ENCODE data around the gene SMARCE1.

SMARCE1 gene

GRCh38 chr17:40651939-40652338 lies 4.3 kb upstream of the SMARCE1 start:
- DNase-seq (ENCODE audit: low read depth) = no peak
- TF ChIP-seq CTCF (IDR thresholded peaks at IDR 0.05; ENCODE audit: low read depth, low read length, missing control alignments) = no peak
- no peak overlapping the region for H3K4me3 ChIP-seq (ENCODE audit: low read depth, low read length)
- in situ Hi-C loops (cut with HindIII; ENCODE audit: low sequenced_read_pairs) = no loop called here

- no peak for TF ChIP-seq CTCF (IDR thresholded peaks at IDR 0.05; ENCODE audit: low read depth, low read length, missing control alignments)
- peak overlapping the region; percentile 96 for H3K4me3 ChIP-seq (ENCODE audit: low read depth, low read length)
- DNase-seq (ENCODE audit: low read depth) = no peak
- in situ Hi-C loops (cut with HindIII; ENCODE audit: low sequenced_read_pairs) = no loop called here
These were observed 858 bp upstream of the SMARCE1 start for GRCh38 chr17:40648384-40648968.

GRCh38 chr17:40646791-40647623 lies 611 bp downstream of the SMARCE1 start:
- in situ Hi-C loops (cut with HindIII; ENCODE audit: low sequenced_read_pairs) = no loop called here
- H3K4me3 ChIP-seq (ENCODE audit: low read depth, low read length) = peak overlapping the region; percentile 96
- peak; percentile 1 for DNase-seq (ENCODE audit: low read depth)
- TF ChIP-seq CTCF (IDR thresholded peaks at IDR 0.05; ENCODE audit: low read depth, low read length, missing control alignments) = no peak

GRCh38 chr17:40645943-40646342 lies 1.7 kb downstream of the SMARCE1 start:
- TF ChIP-seq CTCF (IDR thresholded peaks at IDR 0.05; ENCODE audit: low read depth, low read length, missing control alignments) = no peak
- DNase-seq (ENCODE audit: low read depth) = no peak
- in situ Hi-C loops (cut with HindIII; ENCODE audit: low sequenced_read_pairs) = no loop called here
- no peak overlapping the region for H3K4me3 ChIP-seq (ENCODE audit: low read depth, low read length)

- H3K4me3 ChIP-seq (ENCODE audit: low read depth, low read length) = no peak overlapping the region
- in situ Hi-C loops (cut with HindIII; ENCODE audit: low sequenced_read_pairs) = no loop called here
- TF ChIP-seq CTCF (IDR thresholded peaks at IDR 0.05; ENCODE audit: low read depth, low read length, missing control alignments) = no peak
- DNase-seq (ENCODE audit: low read depth) = no peak
These were observed 2.3 kb downstream of the SMARCE1 start for GRCh38 chr17:40645291-40645690.

- H3K4me3 ChIP-seq (ENCODE audit: low read depth, low read length) = no peak overlapping the region
- in situ Hi-C loops (cut with HindIII; ENCODE audit: low sequenced_read_pairs) = no loop called here
- TF ChIP-seq CTCF (IDR thresholded peaks at IDR 0.05; ENCODE audit: low read depth, low read length, missing control alignments) = no peak
- DNase-seq (ENCODE audit: low read depth) = no peak
These were observed 9.7 kb downstream of the SMARCE1 start for GRCh38 chr17:40637931-40638330.
